CD4-positive, CD25-positive, alpha-beta regulatory T cell (primary cell): ENCODE measurements around the gene VPS13D. TPM values are rescaled to one million over a fixed set of nuclear protein-coding genes. Genes with fewer than 3 reads are reported as not detected.
A peak's percentile ranks its signal among the peaks of the same experiment; 100 is the strongest.

Experiments used
- ATAC-seq, 2 donors: fragments of 150-1000 bp; cut with Tn5 transposase; one replicate each; pipeline ENCODE4 v1.10.0; 2021; ENCODE audit warnings: low read depth in 2 of 2, moderate number of reproducible peaks in 2 of 2, moderate library complexity in 1 of 2
- DNase-seq, 3 donors: peaks; one replicate each; pipeline versions ENCODE4 v3.0.0 to v3.0.0-alpha.2; 2012 to 2022; ENCODE audit warnings: mixed read lengths in 1 of 3
- H3K27ac ChIP-seq: one replicate; pipeline ENCODE4 v1.7.0; 2013; ENCODE audit warnings: mild to moderate bottlenecking, low read length; ENCODE audit not compliant: insufficient read depth, poor library complexity, severe bottlenecking
- H3K27me3 ChIP-seq: one replicate; pipeline ENCODE4 v1.7.0; 2013; ENCODE audit warnings: low read length; ENCODE audit not compliant: control insufficient read depth, insufficient read depth
- H3K36me3 ChIP-seq: one replicate; pipeline ENCODE4 v1.7.0; 2013; ENCODE audit warnings: mild to moderate bottlenecking, low read length, moderate library complexity; ENCODE audit not compliant: control insufficient read depth, insufficient read depth
- H3K4me1 ChIP-seq: 2 replicates; pipeline ENCODE4 v1.7.0; 2013; ENCODE audit warnings: mild to moderate bottlenecking, low read length; ENCODE audit not compliant: insufficient read depth, control insufficient read depth, poor library complexity, severe bottlenecking
- H3K4me3 ChIP-seq: one replicate; pipeline ENCODE4 v1.7.0; 2013; ENCODE audit warnings: low read depth, mild to moderate bottlenecking, low read length, moderate library complexity
- H3K9me3 ChIP-seq, 2 experiments: 1 replicate in 1 of 2; 2 replicates in 1 of 2; pipeline ENCODE4 v1.7.0; 2013; ENCODE audit warnings: low read length in 2 of 2, mild to moderate bottlenecking in 1 of 2, moderate library complexity in 1 of 2; ENCODE audit not compliant: control insufficient read depth in 2 of 2
- H3K27ac Mint-ChIP-seq, 3 donors: one replicate each; pipeline ENCODE4 v1.8.0; 2020 to 2022; ENCODE audit warnings: mild to moderate bottlenecking in 3 of 3, mixed read lengths in 3 of 3, moderate library complexity in 2 of 3
- H3K27me3 Mint-ChIP-seq: one replicate; pipeline ENCODE4 v1.8.0; 2022; ENCODE audit warnings: mild to moderate bottlenecking, mixed read lengths
- H3K36me3 Mint-ChIP-seq: one replicate; pipeline ENCODE4 v1.8.0; 2020; ENCODE audit warnings: mixed read lengths
- H3K4me1 Mint-ChIP-seq, 4 donors: one replicate each; pipeline ENCODE4 v1.8.0; 2020 to 2022; ENCODE audit warnings: mixed read lengths in 4 of 4, mild to moderate bottlenecking in 1 of 4
- H3K4me3 Mint-ChIP-seq, 4 donors: one replicate each; pipeline ENCODE4 v1.8.0; 2020 to 2022; ENCODE audit warnings: mild to moderate bottlenecking in 4 of 4, mixed read lengths in 4 of 4, moderate library complexity in 3 of 4
- H3K9me3 Mint-ChIP-seq, 7 donors: one replicate each; pipeline ENCODE4 v1.8.0; 2020 to 2022; ENCODE audit warnings: mixed read lengths in 7 of 7, mild to moderate bottlenecking in 3 of 7, moderate library complexity in 2 of 7
- polyA plus RNA-seq, 4 donors: library from polyadenylated mRNA; unstranded; fragments of 300-500 nt; fragmentation: Illumina TruSeq; gene quantifications; one replicate each; pipeline ENCODE4 v1.2.3, GENCODE V29; 2021
- total RNA-seq: library from RNA; stranded (reverse); gene quantifications from one replicate; pipeline ENCODE4 v1.2.3, GENCODE V29; 2022

The VPS13D gene
- total and polyA plus RNA-seq, 5 donors from 2014 or later = 8.1 to 96.0 (median 10.3) TPM

- H3K27ac Mint-ChIP-seq = peak overlapping the region in 1 of 3 donors; percentile 32
- H3K27me3 Mint-ChIP-seq = no peaks in the 10 kb centered on the region
- Histone ChIP-seq H3K36me3 (peaks cover 41% of the 10 kb centered on the region), H3K27ac (no peak overlapping the region), H3K9me3 (no peaks in the 10 kb centered on the region), H3K27me3 (no peaks in the 10 kb centered on the region), H3K4me3 (no peak overlapping the region), H3K4me1 (peaks cover 21% of the 10 kb centered on the region)
- DNase-seq = no peak
- H3K4me3 Mint-ChIP-seq = no peak overlapping the region
- H3K36me3 Mint-ChIP-seq = peaks cover 25% of the 10 kb centered on the region
- H3K4me1 Mint-ChIP-seq = peaks cover 8 to 36% (median 16%) of the 10 kb centered on the region in 4 donors
- peaks cover 0 to 4% (median 0%) of the 10 kb centered on the region in 7 donors for H3K9me3 Mint-ChIP-seq
- no peak for ATAC-seq
Observed at GRCh38 chr1:12506281-12507280, 276.8 kb downstream of the VPS13D start.

DNA sequence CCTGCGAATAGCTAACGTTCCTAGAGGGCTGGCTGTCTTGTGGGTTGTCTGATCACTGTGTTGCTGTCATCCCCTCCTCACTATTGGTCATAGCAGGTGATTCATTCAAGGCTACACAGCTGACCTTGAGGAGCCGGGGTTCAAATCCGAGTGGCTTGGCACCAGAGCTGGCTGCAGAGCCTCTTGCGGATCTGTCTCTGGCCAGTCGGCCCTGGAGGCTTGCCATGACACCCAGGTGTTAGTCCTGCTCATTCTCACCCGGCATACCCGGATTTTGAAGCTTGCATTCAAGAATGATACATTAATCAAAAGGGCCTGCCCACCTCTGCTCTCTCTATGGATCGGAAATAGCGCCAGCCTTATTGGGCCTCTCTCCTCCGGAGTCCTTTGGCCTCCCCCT is 277.8 kb downstream of the VPS13D start:
- no peak overlapping the region for H3K27ac Mint-ChIP-seq
- peaks cover 23% of the 10 kb centered on the region for H3K4me1 ChIP-seq
- no peak for DNase-seq
- peaks cover 0 to 4% (median 0%) of the 10 kb centered on the region in 7 donors for H3K9me3 Mint-ChIP-seq
- ATAC-seq = no peak
- H3K27me3 Mint-ChIP-seq = no peaks in the 10 kb centered on the region
- no peaks in the 10 kb centered on the region for H3K27me3 ChIP-seq
- no peaks in the 10 kb centered on the region for H3K9me3 ChIP-seq
- H3K27ac ChIP-seq = no peak overlapping the region
- H3K4me1 Mint-ChIP-seq = peaks cover 8 to 40% (median 16%) of the 10 kb centered on the region in 4 donors
- no peak overlapping the region for H3K4me3 ChIP-seq
- no peak overlapping the region for H3K4me3 Mint-ChIP-seq
- H3K36me3 Mint-ChIP-seq = peaks cover 24% of the 10 kb centered on the region
- H3K36me3 ChIP-seq = peaks cover 41% of the 10 kb centered on the region

- Mint-ChIP-seq H3K4me1 (peaks cover 5 to 52% (median 16%) of the 10 kb centered on the region in 4 donors), H3K27ac (peak overlapping the region in 2 of 3 donors; percentile 64 to 86), H3K4me3 (peak overlapping the region in 1 of 4 donors; percentile 64), H3K9me3 (peaks cover 0 to 7% (median 0%) of the 10 kb centered on the region in 7 donors), H3K27me3 (no peaks in the 10 kb centered on the region), H3K36me3 (peaks cover 33% of the 10 kb centered on the region)
- DNase-seq (no peak), ATAC-seq (no peak)
- Histone ChIP-seq H3K27me3 (no peaks in the 10 kb centered on the region), H3K36me3 (peaks cover 36% of the 10 kb centered on the region), H3K9me3 (no peaks in the 10 kb centered on the region), H3K27ac (no peak overlapping the region), H3K4me1 (peaks cover 23% of the 10 kb centered on the region), H3K4me3 (no peak overlapping the region)
Observed at GRCh38 chr1:12508849-12509248, 279.0 kb downstream of the VPS13D start.

GRCh38 chr1:12511128-12511484 is 281.3 kb downstream of the VPS13D start:
- Histone ChIP-seq H3K4me1 (peaks cover 23% of the 10 kb centered on the region), H3K9me3 (no peaks in the 10 kb centered on the region), H3K27ac (peak overlapping the region; percentile 66), H3K27me3 (no peaks in the 10 kb centered on the region), H3K36me3 (peaks cover 25% of the 10 kb centered on the region), H3K4me3 (peak overlapping the region; percentile 78)
- DNase-seq (no peak), ATAC-seq (no peak)
- Mint-ChIP-seq H3K36me3 (peaks cover 30% of the 10 kb centered on the region), H3K4me1 (peaks cover 5 to 57% (median 23%) of the 10 kb centered on the region in 4 donors), H3K9me3 (peaks cover 0 to 7% (median 0%) of the 10 kb centered on the region in 7 donors), H3K27me3 (no peaks in the 10 kb centered on the region), H3K27ac (peak overlapping the region; percentile 95 to 100 (median 98)), H3K4me3 (peak overlapping the region; percentile 85 to 88 (median 87))

DNA sequence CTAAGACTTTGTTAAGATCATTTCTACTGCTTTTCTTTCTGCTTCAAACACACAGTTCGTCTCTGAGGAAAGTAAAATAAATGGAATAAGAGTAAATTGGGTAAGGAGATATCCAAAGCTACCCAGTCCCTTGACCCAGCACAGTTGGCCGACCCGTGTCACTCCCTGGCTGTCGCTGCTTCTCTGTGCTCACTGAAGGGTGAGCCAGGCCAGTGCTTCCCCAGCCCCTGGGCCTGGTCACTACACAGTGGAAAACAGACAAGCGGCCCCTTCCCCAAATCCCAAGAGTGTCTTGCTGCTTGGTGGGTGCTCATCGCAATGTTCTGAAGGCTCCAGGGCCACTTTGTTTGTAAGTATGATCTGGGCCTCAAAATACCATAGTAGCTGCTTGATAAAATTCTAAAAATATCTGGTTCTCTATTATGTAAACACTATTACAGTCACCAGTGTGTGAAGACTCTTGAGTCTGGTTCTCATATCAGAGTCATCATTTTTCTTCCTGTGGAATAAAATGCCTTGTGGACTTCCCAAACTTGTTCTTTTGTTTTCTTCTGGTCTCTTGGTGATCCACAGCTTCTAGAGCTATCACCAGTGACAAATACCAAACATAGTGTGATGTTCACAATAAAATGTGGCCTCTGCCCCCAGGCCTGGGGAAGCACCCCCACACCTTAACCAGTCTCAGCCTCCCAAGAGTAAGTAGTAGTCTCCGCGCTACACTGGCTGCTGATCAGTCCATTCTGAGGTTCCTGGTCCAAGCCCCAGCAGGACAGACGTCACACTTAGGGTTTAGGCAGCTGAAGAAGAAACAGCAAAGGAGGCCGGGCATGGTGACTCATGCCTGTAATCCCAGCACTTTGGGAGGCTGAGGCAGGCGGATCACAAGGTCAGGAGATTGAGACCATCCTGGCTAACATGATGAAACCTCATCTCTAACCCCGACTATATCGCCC is 282.0 kb downstream of the VPS13D start:
- H3K4me3 ChIP-seq = peak overlapping the region; percentile 78

GRCh38 chr1:12513181-12513580 is 283.4 kb downstream of the VPS13D start:
- H3K36me3 Mint-ChIP-seq = peaks cover 26% of the 10 kb centered on the region
- DNase-seq (no peak), ATAC-seq (no peak)
- no peaks in the 10 kb centered on the region for H3K9me3 ChIP-seq
- H3K27me3 ChIP-seq = no peaks in the 10 kb centered on the region
- H3K4me3 Mint-ChIP-seq = peak overlapping the region in 1 of 4 donors; percentile 3
- no peak overlapping the region for H3K4me3 ChIP-seq
- peak overlapping the region; percentile 48 to 92 (median 65) for H3K27ac Mint-ChIP-seq
- peaks cover 5 to 57% (median 23%) of the 10 kb centered on the region in 4 donors for H3K4me1 Mint-ChIP-seq
- H3K36me3 ChIP-seq = peaks cover 7% of the 10 kb centered on the region
- H3K27me3 Mint-ChIP-seq = no peaks in the 10 kb centered on the region
- H3K9me3 Mint-ChIP-seq = peaks cover 0 to 7% (median 0%) of the 10 kb centered on the region in 7 donors
- no peak overlapping the region for H3K27ac ChIP-seq
- peaks cover 23% of the 10 kb centered on the region for H3K4me1 ChIP-seq

More for the DNA sequence above, 282.0 kb downstream of the VPS13D start:
- Histone ChIP-seq H3K9me3 (no peaks in the 10 kb centered on the region), H3K27ac (no peak overlapping the region), H3K27me3 (no peaks in the 10 kb centered on the region), H3K4me1 (peaks cover 23% of the 10 kb centered on the region), H3K36me3 (peaks cover 18% of the 10 kb centered on the region)
- H3K4me3 Mint-ChIP-seq = peak overlapping the region; percentile 16 to 86 (median 56)
- ATAC-seq (no peak), DNase-seq (no peak)
- H3K27me3 Mint-ChIP-seq = no peaks in the 10 kb centered on the region
- H3K9me3 Mint-ChIP-seq = peaks cover 0 to 7% (median 0%) of the 10 kb centered on the region in 7 donors
- peaks cover 26% of the 10 kb centered on the region for H3K36me3 Mint-ChIP-seq
- peaks cover 5 to 57% (median 23%) of the 10 kb centered on the region in 4 donors for H3K4me1 Mint-ChIP-seq
- H3K27ac Mint-ChIP-seq = peak overlapping the region; percentile 91 to 100 (median 95)

GRCh38 chr1:12514590-12514989 is 284.8 kb downstream of the VPS13D start:
- peak overlapping the region in 1 of 4 donors; percentile 86 for H3K4me3 Mint-ChIP-seq
- H3K4me1 Mint-ChIP-seq = peaks cover 5 to 54% (median 21%) of the 10 kb centered on the region in 4 donors
- peaks cover 0 to 6% (median 0%) of the 10 kb centered on the region in 7 donors for H3K9me3 Mint-ChIP-seq
- Histone ChIP-seq H3K9me3 (no peaks in the 10 kb centered on the region), H3K36me3 (no peaks in the 10 kb centered on the region), H3K4me1 (peaks cover 21% of the 10 kb centered on the region), H3K4me3 (no peak overlapping the region), H3K27me3 (no peaks in the 10 kb centered on the region), H3K27ac (no peak overlapping the region)
- peaks cover 22% of the 10 kb centered on the region for H3K36me3 Mint-ChIP-seq
- no peak for ATAC-seq
- peak overlapping the region in 2 of 3 donors; percentile 72 to 82 for H3K27ac Mint-ChIP-seq
- no peak for DNase-seq
- no peaks in the 10 kb centered on the region for H3K27me3 Mint-ChIP-seq
